ENCODE measurements around the gene THRSP. TPM values are rescaled to one million over a fixed set of nuclear protein-coding genes. Genes with fewer than 3 reads are reported as not detected.

The THRSP gene, protein sequence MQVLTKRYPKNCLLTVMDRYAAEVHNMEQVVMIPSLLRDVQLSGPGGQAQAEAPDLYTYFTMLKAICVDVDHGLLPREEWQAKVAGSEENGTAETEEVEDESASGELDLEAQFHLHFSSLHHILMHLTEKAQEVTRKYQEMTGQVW
- not detected in 2 replicates for total RNA-seq

DNA sequence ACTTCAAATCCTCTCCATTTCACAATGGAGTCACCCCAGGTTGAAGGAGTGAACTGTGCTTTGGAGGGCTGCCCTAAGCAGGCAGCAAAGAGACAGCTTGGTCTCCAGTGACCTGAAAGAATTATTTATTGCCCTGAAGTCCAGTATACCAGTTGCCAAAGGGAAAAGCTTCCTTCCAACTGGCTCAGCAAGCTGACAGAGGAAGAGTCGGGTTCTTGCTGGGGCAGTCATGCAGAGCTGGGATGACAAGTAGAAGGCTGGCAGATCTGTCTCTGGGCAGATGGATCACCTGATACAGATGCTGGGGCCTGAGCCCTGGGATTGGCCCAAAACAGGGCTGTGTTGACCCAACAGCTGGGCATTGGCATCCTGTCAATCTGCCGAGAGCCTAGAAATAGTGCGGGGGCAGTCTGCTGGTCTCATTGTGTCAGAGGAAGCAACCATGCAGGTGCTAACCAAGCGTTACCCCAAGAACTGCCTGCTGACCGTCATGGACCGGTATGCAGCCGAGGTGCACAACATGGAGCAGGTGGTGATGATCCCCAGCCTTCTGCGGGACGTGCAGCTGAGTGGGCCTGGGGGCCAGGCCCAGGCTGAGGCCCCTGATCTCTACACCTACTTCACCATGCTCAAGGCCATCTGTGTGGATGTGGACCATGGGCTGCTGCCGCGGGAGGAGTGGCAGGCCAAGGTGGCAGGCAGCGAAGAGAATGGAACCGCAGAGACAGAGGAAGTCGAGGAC, at the start of gene THRSP:
THRSP (plus strand) TSS at position 422 of the 742 bp plus-strand sequence; CDS start at position 443, 21 bp downstream.

DNA sequence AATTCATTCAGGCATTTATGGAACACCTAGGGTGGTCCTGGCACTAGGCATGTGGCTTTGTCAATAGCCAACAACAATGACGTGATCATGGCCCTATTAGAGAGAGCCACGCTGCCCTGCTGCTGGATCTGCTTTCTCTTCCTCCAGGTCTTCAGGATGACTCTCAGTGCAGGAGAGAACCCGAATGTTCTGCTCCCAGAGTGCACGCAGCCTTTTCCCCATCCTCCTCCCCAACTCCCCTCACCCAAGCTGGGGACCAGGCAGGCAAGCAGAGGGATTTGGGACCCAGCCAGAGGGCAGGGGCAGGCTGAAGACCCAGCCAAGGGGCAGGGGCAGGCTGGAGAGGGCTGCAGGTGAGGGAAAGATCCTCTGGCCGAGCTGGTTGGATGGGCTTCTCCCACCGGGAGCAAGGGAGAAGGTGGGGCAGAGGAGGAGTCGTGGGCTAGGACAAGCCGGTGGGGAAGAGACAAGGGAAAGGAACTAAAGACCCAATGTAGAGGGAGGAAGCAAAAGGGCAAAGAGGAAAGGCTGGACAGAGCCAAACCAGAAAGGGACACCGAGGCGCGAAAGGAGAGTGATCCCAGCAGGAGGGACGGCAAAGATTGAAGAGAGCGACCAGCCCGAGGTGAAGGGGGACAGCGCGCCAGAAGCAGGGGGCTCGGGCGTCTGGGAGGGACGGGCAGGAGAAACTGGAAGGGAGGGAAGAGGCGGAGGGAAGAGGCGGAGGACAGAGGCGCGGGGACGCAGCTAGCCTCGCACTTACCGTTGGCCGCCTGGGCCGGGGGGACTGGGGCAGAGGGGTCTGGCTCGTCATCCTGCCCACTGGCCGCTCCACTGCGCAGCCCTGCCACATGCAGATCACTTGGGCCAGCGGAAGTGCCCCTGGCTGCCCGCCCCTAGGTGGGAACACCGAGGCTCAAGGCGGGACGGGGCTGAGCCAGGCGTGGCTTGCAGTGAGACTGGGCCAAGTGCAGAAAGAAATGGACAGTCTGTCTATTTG, 41.0 kb upstream of the THRSP start, which contains the start of gene KCTD14:
KCTD14 (minus strand) TSS at position 880 of the 1,000 bp plus-strand sequence; CDS start at position 853, 27 bp downstream.

DNA sequence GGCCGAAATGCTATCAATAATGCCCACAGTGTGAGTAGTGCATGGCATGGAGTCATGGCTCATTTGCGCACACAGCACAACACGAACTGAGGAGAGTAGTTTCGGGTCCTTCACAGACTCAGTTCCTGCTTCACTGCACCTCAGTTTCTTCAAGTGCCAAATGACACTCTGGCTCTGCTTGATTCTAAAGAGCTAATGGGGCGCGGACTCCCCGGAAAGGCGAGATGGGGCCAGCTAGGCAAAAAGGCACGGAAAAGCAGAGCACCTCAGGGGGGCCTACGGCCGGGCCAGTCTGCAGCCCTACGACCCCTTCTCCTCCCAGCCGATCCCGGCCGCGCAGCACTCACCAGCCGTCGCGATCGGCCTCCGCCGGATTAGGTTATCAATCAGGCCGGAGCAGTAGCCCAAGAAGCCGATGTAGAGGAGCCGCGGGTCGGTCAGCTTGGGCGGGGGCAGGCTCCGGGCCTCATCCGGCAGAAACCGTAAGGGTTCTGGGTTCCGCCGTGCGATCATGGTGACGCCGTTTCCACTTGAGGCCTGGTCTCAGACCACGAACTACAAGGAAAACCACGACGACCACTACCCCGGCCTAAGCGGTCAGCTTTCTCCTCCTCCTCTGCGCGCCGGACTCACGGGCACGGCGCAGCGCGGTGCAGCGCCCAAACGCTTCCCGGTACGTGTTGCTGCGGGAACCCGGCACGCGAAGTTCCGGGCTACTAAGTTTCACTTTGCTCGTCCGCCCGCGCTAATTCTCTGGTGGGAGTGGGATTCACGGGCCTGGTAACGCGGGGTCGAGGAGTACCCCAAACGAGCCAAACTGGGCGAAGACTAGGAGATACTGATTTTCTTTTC, 15.8 kb downstream of the THRSP start, which contains the start of gene NDUFC2:
NDUFC2 (minus strand) TSS at position 631 of the 852 bp plus-strand sequence; CDS start at position 513, 118 bp downstream.

Other genes starting within 250 kb of the THRSP start
- 27.9 and 43.5 TPM in 2 replicates for gene RSF1, start 243.1 kb upstream of the THRSP start, total RNA-seq
- 10.9 and 14.0 TPM in 2 replicates for gene AAMDC, start 242.7 kb upstream of the THRSP start, total RNA-seq
- 42.5 and 50.7 TPM in 2 replicates for gene INTS4, start 69.2 kb upstream of the THRSP start, total RNA-seq
- 0.44 and 1.7 TPM in 2 replicates for gene KCTD14, start 40.6 kb upstream of the THRSP start, total RNA-seq
- 67.4 and 133 TPM in 2 replicates for gene NDUFC2, start 16.0 kb downstream of the THRSP start, total RNA-seq
- gene ALG8, start 75.8 kb downstream of the THRSP start, total RNA-seq, result 32.6 and 66.6 TPM in 2 replicates
- 11.0 and 13.8 TPM in 2 replicates for gene KCTD21, start 124.8 kb downstream of the THRSP start, total RNA-seq
- 10.1 and 11.3 TPM in 2 replicates for gene USP35, start 125.1 kb downstream of the THRSP start, total RNA-seq

All from placental pericyte (primary cell).